HEK293 (cell line): ENCODE results near the gene SAMD4A.

Experiments used
- CTCF ChIA-PET: fragments of 350-600 bp; formaldehyde crosslinking; extraction: SDS; loops from one replicate; lab custom pipeline; 2021; ENCODE audit warnings: antibody characterized with exemption; lab: Yijun Ruan, JAX
- POLR2A ChIA-PET: fragments of 300-600 bp; formaldehyde crosslinking; extraction: SDS; loops from one replicate; lab custom pipeline; 2020; ENCODE audit warnings: antibody characterized with exemption, inconsistent platforms; lab: Yijun Ruan, JAX
- H3K27ac ChIP-seq: fragments of 200-500 bp; sonication (Bioruptor generic); 2 replicates; pipeline ENCODE4 v1.5.1; 2014; ENCODE audit warnings: low read depth, low read length, control low read depth, inconsistent platforms; ENCODE audit errors: extremely low read depth
- H3K36me3 ChIP-seq, 2 experiments: fragments of 200-500 bp in 1 of 2; sonication (Bioruptor generic) in 1 of 2; 1 replicate in 1 of 2; 2 replicates in 1 of 2; pipeline ENCODE4 v1.5.1; 2014 to 2017; ENCODE audit warnings: inconsistent platforms in 2 of 2, low read length in 2 of 2; ENCODE audit not compliant: control insufficient read depth in 2 of 2, insufficient read depth in 1 of 2
- H3K4me1 ChIP-seq: fragments of 200-500 bp; sonication (Bioruptor generic); 2 replicates; pipeline ENCODE4 v1.5.1; 2014; ENCODE audit warnings: mild to moderate bottlenecking, low read length, inconsistent platforms; ENCODE audit not compliant: control insufficient read depth, insufficient read depth
- H3K4me3 ChIP-seq: 2 replicates; pipeline ENCODE4 v1.5.1; 2011; ENCODE audit warnings: low read depth, mild to moderate bottlenecking, control low read depth, low read length, moderate library complexity
- H3K9me3 ChIP-seq: fragments of 200-500 bp; sonication (Bioruptor generic); 2 replicates; pipeline ENCODE4 v1.5.1; 2014; ENCODE audit warnings: low read depth, low read length, inconsistent platforms; ENCODE audit not compliant: control insufficient read depth, insufficient read depth
- SETDB1 ChIP-seq: IDR thresholded peaks from one replicate; pipeline ENCODE4 v1.6.1; 2017; ENCODE audit warnings: mild to moderate bottlenecking, low read length, moderate library complexity, mixed read lengths; ENCODE audit not compliant: insufficient read length
- SP3 ChIP-seq: fragments of 450-650 bp; formaldehyde crosslinking; IDR thresholded peaks from 2 replicates; pipeline ENCODE4 v1.5.1; 2016; ENCODE audit warnings: missing biosample characterization, missing genetic modification characterization
- TRIM28 ChIP-seq: IDR thresholded peaks from 2 replicates; pipeline ENCODE4 v1.6.1; 2011; ENCODE audit warnings: low read length, control low read depth, borderline replicate concordance
- ZBTB21 ChIP-seq: fragments of 450-650 bp; formaldehyde crosslinking; IDR thresholded peaks from 2 replicates; pipeline ENCODE4 v1.5.1; 2017; ENCODE audit warnings: missing biosample characterization, missing genetic modification characterization
- ZBTB7A ChIP-seq: fragments of 450-650 bp; formaldehyde crosslinking; IDR thresholded peaks from 2 replicates; pipeline ENCODE4 v1.5.1; 2016; ENCODE audit warnings: low read depth, missing biosample characterization, missing genetic modification characterization
- ZEB2 ChIP-seq: fragments of 450-650 bp; formaldehyde crosslinking; IDR thresholded peaks from 2 replicates; pipeline ENCODE4 v1.5.1; 2016; ENCODE audit warnings: missing biosample characterization, missing genetic modification characterization
- ZNF146 ChIP-seq: fragments of 450-650 bp; formaldehyde crosslinking; IDR thresholded peaks from 2 replicates; pipeline ENCODE4 v1.5.1; 2016; ENCODE audit warnings: missing biosample characterization, missing genetic modification characterization
- ZNF16 ChIP-seq: fragments of 450-650 bp; formaldehyde crosslinking; IDR thresholded peaks from 2 replicates; pipeline ENCODE4 v1.5.1; 2016; ENCODE audit warnings: low read depth, missing biosample characterization, missing genetic modification characterization
- ZNF184 ChIP-seq: fragments of 450-650 bp; IDR thresholded peaks from 2 replicates; pipeline ENCODE4 v1.5.1; 2018; ENCODE audit warnings: missing biosample characterization, mild to moderate bottlenecking, missing genetic modification characterization
- ZNF221 ChIP-seq: fragments of 450-650 bp; formaldehyde crosslinking; IDR thresholded peaks from 2 replicates; pipeline ENCODE4 v1.5.1; 2017; ENCODE audit warnings: missing biosample characterization, missing genetic modification characterization, borderline replicate concordance
- ZNF37A ChIP-seq: fragments of 450-650 bp; IDR thresholded peaks from 2 replicates; pipeline ENCODE4 v1.5.1; 2018; ENCODE audit warnings: missing biosample characterization, missing genetic modification characterization
- ZNF747 ChIP-seq: fragments of 450-650 bp; formaldehyde crosslinking; IDR thresholded peaks from 2 replicates; pipeline ENCODE4 v1.5.1; 2016; ENCODE audit warnings: missing biosample characterization, missing genetic modification characterization
- ZNF791 ChIP-seq: fragments of 450-650 bp; formaldehyde crosslinking; IDR thresholded peaks from 2 replicates; pipeline ENCODE4 v1.5.1; 2016; ENCODE audit warnings: missing biosample characterization, missing genetic modification characterization
- ZNF843 ChIP-seq: fragments of 450-650 bp; formaldehyde crosslinking; IDR thresholded peaks from 2 replicates; pipeline ENCODE4 v1.5.1; 2016; ENCODE audit warnings: missing biosample characterization, missing genetic modification characterization
- TF ChIP-seq, protein P1 (sequence below): fragments of 450-650 bp; formaldehyde crosslinking; IDR thresholded peaks from 2 replicates; pipeline ENCODE4 v1.5.1; 2016; ENCODE audit warnings: missing biosample characterization, missing genetic modification characterization
- TF ChIP-seq, protein P2 (sequence below): fragments of 450-650 bp; formaldehyde crosslinking; IDR thresholded peaks from 2 replicates; pipeline ENCODE4 v1.5.1; 2016; ENCODE audit warnings: missing biosample characterization, missing genetic modification characterization
- TF ChIP-seq, protein P3 (sequence below): fragments of 450-650 bp; formaldehyde crosslinking; IDR thresholded peaks from 2 replicates; pipeline ENCODE4 v1.5.1; 2016; ENCODE audit warnings: missing biosample characterization, missing genetic modification characterization

Gene SAMD4A

DNA sequence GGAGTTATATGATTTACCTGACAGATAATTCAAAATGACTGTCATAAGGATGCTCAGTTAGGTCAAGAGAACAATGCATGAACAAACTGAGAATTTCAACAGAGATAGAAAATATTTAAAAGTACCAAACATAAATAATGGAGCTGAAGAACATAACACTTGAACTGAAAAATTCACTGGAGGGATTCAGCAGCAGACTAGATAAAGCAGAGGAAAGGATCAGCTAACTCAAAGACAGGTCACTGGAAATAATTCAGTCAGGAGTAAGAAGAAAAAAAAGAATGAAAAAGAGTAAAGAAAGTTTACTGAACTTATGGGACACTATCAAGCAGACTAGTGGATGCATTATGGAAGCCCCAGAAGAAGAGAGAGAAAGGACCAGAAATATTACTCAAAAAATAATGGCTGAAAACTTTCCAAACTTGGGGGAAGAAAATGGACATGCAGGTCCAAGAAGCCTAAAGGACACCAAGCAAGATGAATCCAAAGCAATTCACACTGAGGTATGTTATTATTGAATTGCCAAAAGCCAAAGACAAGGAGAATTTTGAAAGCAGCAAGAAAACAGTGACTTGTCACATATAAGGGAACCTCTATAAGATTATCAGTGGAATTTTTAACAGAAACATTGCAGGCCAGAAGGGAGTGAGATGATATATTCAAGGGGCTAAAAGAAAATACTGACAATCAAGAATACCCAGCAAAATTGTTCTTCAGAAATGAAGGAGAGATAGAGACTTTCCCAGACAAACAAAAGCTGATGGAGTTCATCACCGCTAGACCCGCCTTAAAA lies 257.0 kb downstream of the SAMD4A start:
- ChIA-PET CTCF (interaction anchor here (1.2 kb wide), 1 partner anchor 10 kb away, joined by 4 read pairs; no protein-coding TSS in a partner anchor), POLR2A (no interaction called here)
- Histone ChIP-seq H3K9me3 (no peaks in the 10 kb centered on the region), H3K4me3 (no peak overlapping the region), H3K27ac (no peak overlapping the region), H3K36me3 (no peaks in the 10 kb centered on the region), H3K4me1 (peaks cover 4% of the 10 kb centered on the region)
- TF ChIP-seq ZNF791 (tag by site-specific recombination) (peak; percentile 98), ZNF16 (tag by site-specific recombination) (no peak), SETDB1 (peak; percentile 97), ZNF37A (tag by site-specific recombination) (no peak), ZNF843 (tag by site-specific recombination) (no peak), SP3 (tag by site-specific recombination) (no peak), TRIM28 (peak; percentile 85)

DNA sequence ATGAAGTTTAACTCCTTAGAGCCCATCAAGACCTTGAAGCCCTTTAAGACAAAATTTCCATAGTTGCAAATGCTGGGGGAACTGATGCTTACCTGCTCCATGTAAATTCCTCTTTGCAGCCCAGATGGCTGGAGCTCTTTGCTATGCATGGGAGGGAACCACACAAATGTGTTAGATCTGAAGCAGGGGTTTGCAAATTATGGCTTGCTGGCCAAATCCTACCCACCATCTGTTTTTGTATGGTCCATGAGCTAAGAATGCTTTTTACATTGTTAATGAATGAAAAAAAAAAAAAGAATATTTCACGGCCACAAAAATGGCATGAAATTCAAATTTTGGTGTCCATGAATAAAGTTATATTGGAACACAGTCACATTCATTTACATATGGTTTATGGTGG lies 261.1 kb downstream of the SAMD4A start:
- POLR2A ChIA-PET = no interaction called here
- Histone ChIP-seq H3K36me3 (no peaks in the 10 kb centered on the region), H3K4me1 (no peaks in the 10 kb centered on the region), H3K27ac (no peak overlapping the region)
- TF ChIP-seq ZNF747 (tag by site-specific recombination) (no peak), ZNF221 (tag by site-specific recombination) (no peak)
- TF ChIP-seq, protein P1, sequence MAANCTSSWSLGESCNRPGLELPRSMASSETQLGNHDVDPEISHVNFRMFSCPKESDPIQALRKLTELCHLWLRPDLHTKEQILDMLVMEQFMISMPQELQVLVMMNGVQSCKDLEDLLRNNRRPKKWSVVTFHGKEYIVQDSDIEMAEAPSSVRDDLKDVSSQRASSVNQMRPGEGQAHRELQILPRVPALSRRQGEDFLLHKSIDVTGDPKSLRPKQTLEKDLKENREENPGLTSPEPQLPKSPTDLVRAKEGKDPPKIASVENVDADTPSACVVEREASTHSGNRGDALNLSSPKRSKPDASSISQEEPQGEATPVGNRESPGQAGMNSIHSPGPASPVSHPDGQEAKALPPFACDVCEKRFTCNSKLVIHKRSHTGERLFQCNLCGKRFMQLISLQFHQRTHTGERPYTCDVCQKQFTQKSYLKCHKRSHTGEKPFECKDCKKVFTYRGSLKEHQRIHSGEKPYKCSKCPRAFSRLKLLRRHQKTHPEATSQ (tag by site-specific recombination) = no peak
- TF ChIP-seq, all 188 proteins: peak for 0
- CTCF ChIA-PET = no interaction called here
- Histone ChIP-seq H3K4me3 (no peak overlapping the region), H3K9me3 (no peaks in the 10 kb centered on the region)

DNA sequence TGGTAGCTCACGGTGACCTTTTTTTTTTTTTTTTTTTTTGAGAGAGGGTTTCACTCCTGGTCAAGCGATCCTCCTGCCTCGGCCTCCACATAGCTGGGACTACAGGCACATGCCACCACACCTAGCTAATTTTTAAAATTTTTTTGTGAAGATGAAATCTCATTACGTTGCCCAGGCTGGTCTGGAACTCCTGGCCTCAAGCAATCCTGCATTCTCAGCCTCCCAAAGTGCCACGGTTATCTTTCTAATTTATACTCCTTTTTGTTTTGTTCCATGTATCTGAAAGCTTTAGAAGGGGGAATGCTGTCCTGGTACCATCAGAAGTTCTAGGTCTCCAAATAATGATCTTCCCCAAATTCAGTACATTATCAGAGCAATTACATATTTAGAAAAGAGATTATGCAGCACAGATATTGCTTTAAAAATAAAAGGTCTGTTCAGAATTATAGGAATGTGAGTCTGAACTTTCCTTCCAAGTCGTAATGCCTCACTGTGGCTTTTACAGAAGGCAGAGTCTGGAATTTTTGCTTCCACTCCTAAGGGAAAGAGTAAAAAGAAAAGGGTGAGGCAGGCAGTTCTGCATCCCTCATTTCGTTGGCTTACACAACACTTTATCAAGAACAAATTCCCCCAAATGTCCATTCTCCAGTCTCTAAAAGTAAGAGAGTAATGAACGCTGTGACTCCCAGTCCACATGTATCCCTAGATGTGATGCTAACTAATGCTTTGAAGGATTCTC lies 262.7 kb downstream of the SAMD4A start:
- Histone ChIP-seq H3K4me1 (no peaks in the 10 kb centered on the region), H3K4me3 (no peak overlapping the region), H3K27ac (no peak overlapping the region), H3K36me3 (no peaks in the 10 kb centered on the region), H3K9me3 (no peaks in the 10 kb centered on the region)
- TF ChIP-seq ZEB2 (no peak), ZBTB21 (tag by site-specific recombination) (no peak)
- POLR2A ChIA-PET = interaction anchor here (0.6 kb wide), 1 partner anchor 210 kb away, joined by 4 read pairs; no protein-coding TSS in a partner anchor
- CTCF ChIA-PET = interaction anchor here (0.6 kb wide), 1 partner anchor 17 kb away, joined by 3 read pairs; no protein-coding TSS in a partner anchor

DNA sequence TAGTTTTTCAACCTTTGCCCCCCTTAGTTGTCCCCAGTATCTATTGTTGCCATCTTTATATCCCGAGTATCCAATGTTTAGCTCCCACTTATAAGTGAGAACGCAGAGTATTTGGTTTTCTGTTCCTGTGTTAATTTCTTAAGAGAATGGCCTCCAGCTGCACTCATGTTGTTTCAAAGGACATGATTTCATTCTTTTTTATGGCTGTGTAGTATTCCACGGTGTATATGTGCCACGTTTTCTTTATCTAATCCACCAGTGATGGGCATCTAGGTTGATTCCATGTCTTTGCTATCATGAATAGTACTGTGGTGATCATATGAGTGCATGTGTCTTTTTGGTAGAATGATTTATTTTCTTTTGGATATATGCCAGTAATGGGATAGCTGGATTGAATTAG lies 263.7 kb downstream of the SAMD4A start:
- no peaks in the 10 kb centered on the region for H3K4me1 ChIP-seq
- ChIA-PET POLR2A (no interaction called here), CTCF (interaction anchor here (0.6 to 1.4 kb wide), 3 partner anchors 14 to 100 kb away, joined by 3 to 4 read pairs (median 4); no protein-coding TSS in a partner anchor)
- no peaks in the 10 kb centered on the region for H3K9me3 ChIP-seq
- H3K36me3 ChIP-seq = no peaks in the 10 kb centered on the region
- peak; percentile 67; the same call in 1 of the 2 replicates for TF ChIP-seq ZNF146
- TF ChIP-seq, protein P2, sequence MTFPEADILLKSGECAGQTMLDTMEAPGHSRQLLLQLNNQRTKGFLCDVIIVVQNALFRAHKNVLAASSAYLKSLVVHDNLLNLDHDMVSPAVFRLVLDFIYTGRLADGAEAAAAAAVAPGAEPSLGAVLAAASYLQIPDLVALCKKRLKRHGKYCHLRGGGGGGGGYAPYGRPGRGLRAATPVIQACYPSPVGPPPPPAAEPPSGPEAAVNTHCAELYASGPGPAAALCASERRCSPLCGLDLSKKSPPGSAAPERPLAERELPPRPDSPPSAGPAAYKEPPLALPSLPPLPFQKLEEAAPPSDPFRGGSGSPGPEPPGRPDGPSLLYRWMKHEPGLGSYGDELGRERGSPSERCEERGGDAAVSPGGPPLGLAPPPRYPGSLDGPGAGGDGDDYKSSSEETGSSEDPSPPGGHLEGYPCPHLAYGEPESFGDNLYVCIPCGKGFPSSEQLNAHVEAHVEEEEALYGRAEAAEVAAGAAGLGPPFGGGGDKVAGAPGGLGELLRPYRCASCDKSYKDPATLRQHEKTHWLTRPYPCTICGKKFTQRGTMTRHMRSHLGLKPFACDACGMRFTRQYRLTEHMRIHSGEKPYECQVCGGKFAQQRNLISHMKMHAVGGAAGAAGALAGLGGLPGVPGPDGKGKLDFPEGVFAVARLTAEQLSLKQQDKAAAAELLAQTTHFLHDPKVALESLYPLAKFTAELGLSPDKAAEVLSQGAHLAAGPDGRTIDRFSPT (tag by site-specific recombination) = no peak
- TF ChIP-seq ZBTB7A (tag by site-specific recombination) = no peak
- no peak for TF ChIP-seq ZNF184 (tag by site-specific recombination)
- TF ChIP-seq, protein P3, sequence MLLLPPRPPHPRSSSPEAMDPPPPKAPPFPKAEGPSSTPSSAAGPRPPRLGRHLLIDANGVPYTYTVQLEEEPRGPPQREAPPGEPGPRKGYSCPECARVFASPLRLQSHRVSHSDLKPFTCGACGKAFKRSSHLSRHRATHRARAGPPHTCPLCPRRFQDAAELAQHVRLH = 0 out of 2 replicates have a peak, but pooled peaks have one; percentile 31
- no peak overlapping the region for H3K4me3 ChIP-seq
- no peak overlapping the region for H3K27ac ChIP-seq
